GM18868 (cell line): ENCODE measurements around the gene MSANTD3.

Experiments
- ATAC-seq: cut with Tn5 transposase; IDR thresholded peaks from one replicate; pipeline ENCODE4 v1.9.1; 2021; ENCODE audit warnings: mild to moderate bottlenecking, moderate library complexity; ENCODE audit not compliant: unreplicated experiment

MSANTD3 gene

GRCh38 chr9:100465274-100465673, 38.3 kb downstream of the MSANTD3 start:
- ATAC-seq: no peak

GRCh38 chr9:100465761-100466160, 38.8 kb downstream of the MSANTD3 start:
- ATAC-seq: no peak

- no peak for ATAC-seq
Measured at GRCh38 chr9:100466171-100466828, 39.4 kb downstream of the MSANTD3 start.

GRCh38 chr9:100466829-100467221, 39.9 kb downstream of the MSANTD3 start:
- no peak for ATAC-seq

- no peak for ATAC-seq
Measured at GRCh38 chr9:100468041-100468440, 41.1 kb downstream of the MSANTD3 start.

- ATAC-seq: no peak
Measured at GRCh38 chr9:100472268-100472667, 45.3 kb downstream of the MSANTD3 start.

- peak; percentile 71 for ATAC-seq
Measured at GRCh38 chr9:100472788-100473275, 45.9 kb downstream of the MSANTD3 start, which contains the start of gene TMEFF1. TSS of gene TMEFF1 (plus strand) at chr9:100473149. CDS start at chr9:100473545, 396 bp downstream.

GRCh38 chr9:100473276-100474081, 46.5 kb downstream of the MSANTD3 start:
- peak; percentile 58 for ATAC-seq

- no peak for ATAC-seq
Measured at GRCh38 chr9:100474082-100474923, 47.4 kb downstream of the MSANTD3 start.

- no peak for ATAC-seq
Measured at GRCh38 chr9:100474924-100475276, 48.0 kb downstream of the MSANTD3 start.

GRCh38 chr9:100477241-100477640, 50.3 kb downstream of the MSANTD3 start:
- ATAC-seq: no peak

- no peak for ATAC-seq
Measured at GRCh38 chr9:100478192-100478591, 51.2 kb downstream of the MSANTD3 start.

GRCh38 chr9:100479820-100480219, 52.9 kb downstream of the MSANTD3 start:
- ATAC-seq: no peak

- ATAC-seq: no peak
Measured at GRCh38 chr9:100485196-100485595, 58.3 kb downstream of the MSANTD3 start.

- ATAC-seq: no peak
Measured at GRCh38 chr9:100486479-100487176, 59.7 kb downstream of the MSANTD3 start.

- no peak for ATAC-seq
Measured at GRCh38 chr9:100488177-100488576, 61.2 kb downstream of the MSANTD3 start.

GRCh38 chr9:100489836-100490235, 62.9 kb downstream of the MSANTD3 start:
- no peak for ATAC-seq

- no peak for ATAC-seq
Measured at GRCh38 chr9:100492952-100493351, 66.0 kb downstream of the MSANTD3 start.

GRCh38 chr9:100498592-100498991, 71.6 kb downstream of the MSANTD3 start:
- no peak for ATAC-seq

GRCh38 chr9:100499460-100499859, 72.5 kb downstream of the MSANTD3 start:
- ATAC-seq: no peak

- ATAC-seq: no peak
Measured at GRCh38 chr9:100499866-100500265, 72.9 kb downstream of the MSANTD3 start.
